NCI-H2196 treated with DMSO at 0.1 percent for 48 hours (cell line): ENCODE results near the gene MTCP1.
A peak's percentile ranks its signal among the peaks of the same experiment; 100 is the strongest.

ENCODE experiments used
- DNase-seq: peaks from one replicate; lab custom pipeline; 2025; ENCODE audit not compliant: unreplicated experiment; lab: John Stamatoyannopoulos, UW

The MTCP1 gene

GRCh38 chrX:155054255-155054654, 16.7 kb downstream of the MTCP1 start:
- DNase-seq = no peak

DNA sequence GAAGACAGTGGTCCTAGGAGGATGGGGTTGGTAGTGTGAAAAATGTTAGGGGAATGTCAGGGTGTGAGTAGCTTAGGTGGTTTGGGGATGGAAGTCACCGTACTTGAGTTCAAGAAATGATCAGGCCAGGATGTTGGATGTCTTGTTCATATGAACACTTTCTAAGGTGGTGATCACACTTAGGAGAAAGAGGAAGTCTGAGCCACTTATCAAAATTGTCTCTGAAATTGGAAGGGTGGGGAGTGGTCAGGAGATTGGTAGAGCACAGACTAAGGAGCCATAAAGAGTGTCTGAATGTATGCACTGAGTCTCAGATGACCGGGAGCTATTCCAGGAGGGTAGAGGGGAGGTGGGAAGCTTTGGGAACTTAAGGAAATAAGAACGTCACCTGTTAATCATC, 17.3 kb downstream of the MTCP1 start:
- DNase-seq = no peak

DNA sequence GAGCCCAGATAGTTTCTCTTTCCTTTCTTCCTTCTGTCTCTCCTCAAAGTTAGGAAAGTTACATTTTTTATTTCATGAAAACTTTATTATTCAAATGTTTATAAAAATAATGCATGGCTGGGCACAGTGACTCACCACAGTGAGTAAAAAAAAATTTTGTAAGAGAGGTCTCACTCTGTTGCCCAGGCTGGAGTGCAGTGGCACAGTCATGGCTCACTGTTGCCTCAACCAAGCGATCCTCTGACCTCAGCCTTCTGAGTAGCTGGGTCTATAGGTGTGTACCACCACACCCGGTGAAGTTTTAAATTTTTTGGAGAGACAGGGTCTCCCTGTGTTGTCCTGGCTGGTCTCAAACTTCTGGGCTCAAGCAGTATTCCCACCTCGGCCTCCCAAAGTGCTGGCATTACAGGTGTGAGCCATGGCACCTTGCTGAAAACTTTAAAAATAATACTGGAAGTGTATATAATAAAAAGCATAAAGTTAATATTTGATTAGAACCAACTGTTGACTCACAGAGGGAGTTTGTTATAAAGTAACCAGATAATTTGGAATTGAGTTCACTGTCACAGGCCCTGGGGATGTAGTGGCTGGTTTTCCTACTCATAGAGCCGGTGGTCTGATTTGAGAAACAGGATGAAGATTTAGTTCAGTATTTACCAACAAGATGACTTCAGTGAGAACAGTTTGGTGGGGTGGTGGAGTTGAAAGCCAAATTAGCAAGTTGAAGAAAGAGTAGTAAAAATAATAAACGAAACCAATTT, 18.0 kb downstream of the MTCP1 start:
- no peak for DNase-seq

DNA sequence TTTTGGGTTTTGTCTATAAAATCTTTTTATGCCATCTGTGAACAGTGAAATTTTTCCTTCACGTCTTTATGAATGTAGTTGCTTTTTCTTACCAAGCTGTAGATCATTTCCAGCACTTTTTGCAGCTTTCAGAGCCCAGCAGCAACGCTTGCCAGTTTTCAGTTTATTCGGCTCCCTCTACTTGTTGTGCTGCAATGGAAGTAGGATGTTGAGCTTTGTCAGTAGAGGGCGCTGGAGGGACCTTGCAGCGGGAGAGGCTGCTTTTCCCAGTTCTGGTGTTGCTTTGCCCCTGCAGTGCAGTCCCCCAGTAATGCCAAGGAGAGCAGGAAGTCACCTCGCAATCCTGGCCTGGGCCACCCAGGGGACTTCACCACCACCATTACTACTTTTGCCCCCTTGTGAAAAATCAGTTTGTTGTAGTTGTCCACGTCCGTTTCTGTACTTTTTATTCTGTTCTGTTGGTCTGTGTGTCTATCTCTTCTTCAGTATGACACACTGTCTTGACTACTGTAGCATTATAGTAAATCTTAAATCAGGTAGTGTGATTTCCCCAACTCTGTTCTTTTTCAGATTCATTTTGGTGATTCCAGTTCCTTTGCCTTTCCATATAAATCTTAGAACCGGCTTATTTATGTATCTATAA, 21.8 kb downstream of the MTCP1 start:
- DNase-seq = no peak

DNA sequence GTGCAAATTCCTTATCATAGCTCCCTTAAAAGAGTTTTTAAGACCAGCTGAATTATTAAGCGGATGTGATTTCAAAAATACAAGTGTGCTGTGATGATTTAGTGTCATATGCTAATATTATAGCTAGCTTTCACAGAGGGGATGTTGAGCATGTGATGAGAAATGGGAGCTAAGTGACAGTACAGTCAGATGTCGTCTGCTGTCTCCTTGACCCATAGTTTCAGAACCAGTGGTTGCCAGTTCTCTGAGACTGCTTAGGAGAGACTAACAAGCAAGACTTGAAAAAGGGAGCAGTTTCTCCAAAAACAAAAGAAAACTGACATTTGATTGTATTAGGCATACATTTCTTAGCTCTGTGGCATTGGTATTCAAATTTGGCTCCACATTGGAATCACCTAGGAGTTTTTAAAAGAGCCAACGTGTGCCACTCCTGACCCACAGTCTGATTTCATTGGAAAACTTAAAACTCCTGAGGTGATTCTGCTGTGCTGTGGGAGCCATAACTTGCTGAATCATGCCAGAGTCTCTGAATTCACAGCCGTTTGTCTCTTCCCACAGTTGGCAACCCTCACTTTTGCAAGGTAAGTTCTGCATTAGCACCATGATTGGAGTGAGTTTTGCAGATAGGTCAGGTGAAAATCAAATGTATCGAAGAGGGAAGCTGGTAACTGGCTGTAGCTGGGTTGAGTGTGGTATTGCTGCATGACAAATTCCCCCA, 24.0 kb downstream of the MTCP1 start:
- DNase-seq = no peak

DNA sequence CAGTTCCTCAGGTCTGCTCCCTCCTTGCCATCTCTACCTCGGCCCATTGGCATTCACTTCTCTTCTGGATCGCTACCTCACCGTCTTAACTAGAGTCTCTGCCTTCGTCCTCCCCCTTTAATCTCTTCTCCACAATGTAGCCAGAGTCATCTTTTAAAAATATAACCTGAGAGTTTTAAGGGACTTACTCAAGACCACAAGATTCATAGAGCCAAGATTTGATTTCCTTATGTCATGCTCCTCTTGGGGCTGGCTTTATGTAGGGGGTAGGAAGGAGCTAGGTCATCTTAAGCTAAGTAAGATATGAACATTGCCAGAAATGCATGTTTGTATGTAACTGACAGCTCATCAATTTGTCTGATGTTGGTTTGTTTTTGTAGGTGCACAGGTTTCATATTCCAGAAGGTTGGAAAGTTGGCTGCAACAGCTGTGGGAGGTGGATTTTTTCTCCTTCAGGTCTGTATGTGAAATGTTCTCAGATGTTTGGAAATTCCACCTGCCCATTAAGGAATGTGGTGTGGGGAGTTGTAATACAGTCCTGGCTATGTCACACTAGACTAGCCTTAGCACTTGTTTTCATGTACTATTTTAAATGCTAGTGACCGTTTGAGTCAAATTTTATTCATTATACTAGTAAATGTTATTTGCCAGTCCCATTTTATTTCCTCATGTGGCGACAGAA, 24.7 kb downstream of the MTCP1 start:
- DNase-seq = no peak

GRCh38 chrX:155035688-155036087, 35.2 kb downstream of the MTCP1 start:
- no peak for DNase-seq

DNA sequence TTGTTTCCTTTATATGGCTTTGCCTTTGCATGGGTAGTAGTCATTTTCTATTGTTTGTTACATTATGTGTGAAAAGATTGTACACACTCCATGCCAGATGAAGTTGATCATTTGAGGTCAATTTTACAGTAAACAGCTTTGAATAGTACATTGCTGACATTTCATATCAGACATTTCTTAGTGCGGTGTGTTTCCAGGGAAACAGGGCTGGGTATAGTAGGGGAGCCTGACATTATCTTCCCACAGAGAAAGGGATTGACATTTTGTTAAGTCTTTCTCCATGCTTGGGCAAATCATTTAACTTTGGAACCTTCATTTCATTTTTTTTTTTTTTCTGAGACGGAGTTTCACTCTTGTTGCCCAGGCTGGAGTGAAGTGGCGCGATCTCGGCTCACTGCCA, 39.3 kb downstream of the MTCP1 start:
- DNase-seq = no peak

DNA sequence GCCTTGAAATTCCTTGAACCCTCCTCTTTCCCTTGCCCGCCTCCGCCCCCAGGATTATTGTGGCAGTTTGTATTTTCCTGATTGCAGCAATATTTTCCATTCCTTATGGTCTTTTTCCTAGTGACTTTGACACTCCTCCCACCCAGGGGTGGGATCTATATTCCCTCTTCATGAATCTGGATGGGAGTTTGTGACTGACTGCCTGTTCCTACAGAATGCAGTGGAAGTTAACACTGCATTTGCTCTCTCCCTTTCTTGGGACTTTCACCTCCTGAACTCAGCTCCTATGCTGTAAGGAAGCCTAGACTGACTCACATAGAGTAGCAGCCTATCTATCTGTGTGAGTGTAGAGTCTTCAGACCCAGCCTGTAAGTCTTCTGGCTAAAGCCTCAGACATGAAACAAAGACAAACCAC, 42.1 kb downstream of the MTCP1 start:
- no peak for DNase-seq

- no peak for DNase-seq
These were observed 42.8 kb downstream of the MTCP1 start for GRCh38 chrX:155028129-155028528.

DNA sequence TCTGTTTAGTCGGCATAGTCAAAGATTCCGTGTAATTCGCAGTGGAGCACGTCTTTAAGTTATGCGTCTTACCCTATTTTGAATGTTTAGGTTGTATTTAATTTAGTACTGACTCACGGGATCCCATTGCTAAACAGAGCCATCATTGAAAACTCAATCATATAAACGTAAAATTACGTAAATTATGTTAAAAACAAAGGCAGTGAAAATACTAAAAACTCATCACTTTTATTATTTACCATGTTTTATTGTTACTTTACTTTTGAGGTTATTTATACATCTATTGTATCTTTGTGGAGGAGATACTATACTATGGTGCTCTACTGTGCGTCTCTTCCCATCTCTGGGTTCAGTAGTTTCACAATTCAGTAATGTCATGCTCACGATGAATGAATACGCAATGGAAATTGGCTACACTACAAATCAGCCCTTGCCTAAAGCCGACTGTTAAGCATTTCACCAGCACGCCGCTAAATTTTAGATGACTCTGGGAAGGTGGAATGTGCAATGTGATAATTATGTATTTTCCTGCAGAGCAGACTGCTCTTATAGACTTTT, 43.3 kb downstream of the MTCP1 start:
- no peak for DNase-seq

DNA sequence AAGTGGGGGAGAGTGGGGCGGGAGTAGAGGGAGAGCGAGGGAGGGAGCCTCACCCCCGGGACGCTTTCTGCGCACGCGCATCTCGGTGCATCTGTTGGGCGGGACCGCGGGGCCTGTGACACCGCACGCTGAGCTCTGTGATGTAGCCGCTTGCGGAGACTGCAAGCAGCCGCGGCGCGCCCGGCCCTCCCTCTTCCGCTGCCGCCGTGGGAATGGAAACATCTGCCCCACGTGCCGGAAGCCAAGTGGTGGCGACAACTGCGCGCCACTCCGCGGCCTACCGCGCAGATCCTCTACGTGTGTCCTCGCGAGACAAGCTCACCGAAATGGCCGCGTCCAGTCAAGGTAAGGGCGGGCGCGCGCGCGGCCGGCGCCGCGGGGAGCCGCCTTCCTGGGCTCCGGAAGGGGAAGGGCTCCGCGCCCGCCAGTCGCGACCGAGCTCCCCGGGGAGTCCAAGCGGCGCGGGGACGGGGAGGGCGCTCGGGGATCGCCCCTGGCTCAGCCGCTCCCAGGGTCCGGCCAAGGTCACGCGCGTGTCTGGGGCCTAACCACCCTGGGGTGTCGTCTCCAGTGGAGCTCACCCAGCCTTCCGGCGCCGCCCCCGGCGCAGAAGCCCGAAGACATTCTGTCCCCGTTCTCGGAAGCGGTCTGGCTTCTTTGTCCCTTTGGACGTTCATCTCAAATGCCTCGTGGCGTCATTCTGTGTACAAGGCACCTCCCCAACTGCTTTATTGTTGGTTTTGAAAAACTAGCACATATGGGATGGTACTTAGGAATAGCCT, 44.0 kb downstream of the MTCP1 start, which contains the start of gene FUNDC2:
FUNDC2 (plus strand) TSS at position 118 of the 782 bp plus-strand sequence; CDS start at position 213, 95 bp downstream.
- peak; percentile 64 for DNase-seq

DNA sequence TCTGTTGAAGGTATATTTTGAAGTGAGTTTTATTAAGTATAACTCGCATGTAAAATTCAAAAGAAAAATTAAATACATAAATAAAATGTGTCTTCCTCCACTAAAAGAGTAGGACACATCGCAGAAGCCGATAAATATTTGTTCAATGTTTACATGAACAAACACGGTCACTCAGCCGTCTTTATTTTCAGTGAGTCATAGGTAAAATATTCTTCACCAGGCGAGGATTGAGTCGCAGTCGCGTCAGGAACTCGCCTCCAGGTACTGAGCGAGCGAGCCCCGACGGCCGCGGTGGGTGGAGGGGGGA, 44.6 kb downstream of the MTCP1 start:
- DNase-seq = no peak

DNA sequence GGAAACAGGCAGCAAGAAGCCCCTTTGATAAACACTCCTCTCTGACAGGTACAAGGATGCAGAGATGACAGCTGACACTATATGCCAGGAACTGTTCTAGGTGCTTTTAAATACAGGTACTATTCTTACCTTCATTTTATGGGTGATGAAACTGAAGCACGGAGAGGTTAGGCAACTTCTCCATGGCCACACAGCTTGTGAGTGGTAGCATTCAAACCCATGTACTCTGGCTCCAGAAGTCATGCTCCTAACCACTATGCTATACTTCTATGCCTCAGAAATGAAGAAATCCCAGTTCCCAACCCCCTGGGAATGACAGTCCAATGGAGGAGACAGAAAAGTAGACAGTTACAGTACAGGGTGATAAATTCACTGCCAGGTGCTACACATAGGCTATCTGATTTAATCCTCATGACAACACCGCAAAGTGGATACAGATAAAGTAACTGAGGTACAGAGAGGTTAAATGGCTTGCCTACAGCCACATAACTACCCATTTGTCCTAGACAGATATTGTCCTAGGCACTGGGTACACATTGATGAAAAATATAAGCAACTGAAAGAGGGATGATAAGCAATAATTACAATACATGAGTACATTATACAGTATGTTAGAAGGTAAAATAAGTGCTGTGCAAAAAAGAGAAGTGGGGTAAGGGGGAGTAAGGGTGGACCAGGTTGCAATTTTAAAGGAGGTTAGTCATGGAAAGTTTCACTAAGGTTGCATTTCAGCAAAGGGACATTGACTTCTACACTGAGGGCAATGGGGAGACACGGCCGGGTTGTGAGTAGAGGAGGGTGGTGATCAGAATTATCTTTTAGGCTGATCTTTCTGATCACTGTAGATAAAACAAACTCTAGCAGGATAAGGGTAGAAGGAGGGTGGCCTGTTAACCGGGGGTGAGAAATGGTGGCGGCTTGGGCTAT, 46.8 kb downstream of the MTCP1 start:
- no peak for DNase-seq

- DNase-seq = no peak
These were observed 48.4 kb downstream of the MTCP1 start, which contains the start of gene F8 for GRCh38 chrX:155022585-155022984. Gene F8 (minus strand): TSS chrX:155022723. CDS start chrX:155022552, 171 bp downstream.

GRCh38 chrX:155020591-155020990, 50.3 kb downstream of the MTCP1 start:
- no peak for DNase-seq
